SK-N-SH (cell line): ENCODE results near the gene ANKUB1.

ENCODE experiments used
- CTCF ChIP-seq: fragments of 200-600 bp; sonication (generic); IDR thresholded peaks from 2 replicates; pipeline ENCODE4 v1.6.1; 2017; ENCODE audit warnings: antibody characterized with exemption, mild to moderate bottlenecking, moderate library complexity
- JUND ChIP-seq: IDR thresholded peaks from 2 replicates; pipeline ENCODE4 v1.4.0; 2012
- MAX ChIP-seq: IDR thresholded peaks from 2 replicates; pipeline ENCODE4 v1.4.0; 2012; ENCODE audit warnings: low read depth
- MXI1 ChIP-seq: IDR thresholded peaks from 2 replicates; pipeline ENCODE4 v1.6.1; 2012; ENCODE audit warnings: mild to moderate bottlenecking, low read depth, low read length, improper control_type of control experiment
- PBX3 ChIP-seq: IDR thresholded peaks from 2 replicates; pipeline ENCODE4; 2012
- RAD21 ChIP-seq: IDR thresholded peaks from 2 replicates; pipeline ENCODE4 v1.6.1; 2012; ENCODE audit warnings: mild to moderate bottlenecking, low read length
- RCOR1 ChIP-seq: fragments of 150-350 bp; IDR thresholded peaks from 2 replicates; pipeline ENCODE4 v1.6.1; 2017; ENCODE audit warnings: antibody characterized with exemption, low read length
- RXRA ChIP-seq: IDR thresholded peaks from 2 replicates; pipeline ENCODE4 v1.4.0; 2012; ENCODE audit warnings: low read depth, mild to moderate bottlenecking, borderline replicate concordance
- SMC3 ChIP-seq: IDR thresholded peaks from 2 replicates; pipeline ENCODE4 v1.6.1; 2012; ENCODE audit warnings: low read depth, low read length, improper control_type of control experiment
- TF ChIP-seq, protein P1 (sequence below): fragments of 150-350 bp; IDR thresholded peaks from 2 replicates; pipeline ENCODE4 v1.6.1; 2017; ENCODE audit warnings: antibody characterized with exemption, low read length, low read depth, borderline replicate concordance

GRCh38 chr3:149810846-149811245 is 18.5 kb upstream of the ANKUB1 start:
- TF ChIP-seq JUND (no peak), MAX (no peak), CTCF (no peak), RAD21 (no peak), PBX3 (no peak), RXRA (no peak), RCOR1 (no peak), MXI1 (no peak), SMC3 (no peak)
- TF ChIP-seq, protein P1, sequence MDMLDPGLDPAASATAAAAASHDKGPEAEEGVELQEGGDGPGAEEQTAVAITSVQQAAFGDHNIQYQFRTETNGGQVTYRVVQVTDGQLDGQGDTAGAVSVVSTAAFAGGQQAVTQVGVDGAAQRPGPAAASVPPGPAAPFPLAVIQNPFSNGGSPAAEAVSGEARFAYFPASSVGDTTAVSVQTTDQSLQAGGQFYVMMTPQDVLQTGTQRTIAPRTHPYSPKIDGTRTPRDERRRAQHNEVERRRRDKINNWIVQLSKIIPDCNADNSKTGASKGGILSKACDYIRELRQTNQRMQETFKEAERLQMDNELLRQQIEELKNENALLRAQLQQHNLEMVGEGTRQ = no peak
